SH-SY5Y (cell line): ENCODE data around the gene CHRNB2.

Experiments
- GATA2 ChIP-seq: IDR thresholded peaks from 2 replicates; pipeline ENCODE4 v1.6.1; 2011; ENCODE audit warnings: mild to moderate bottlenecking, low read depth, low read length
- GATA3 ChIP-seq: IDR thresholded peaks from 2 replicates; pipeline ENCODE4 v1.6.1; 2011; ENCODE audit warnings: low read depth, mild to moderate bottlenecking, low read length, moderate library complexity

The CHRNB2 gene

DNA sequence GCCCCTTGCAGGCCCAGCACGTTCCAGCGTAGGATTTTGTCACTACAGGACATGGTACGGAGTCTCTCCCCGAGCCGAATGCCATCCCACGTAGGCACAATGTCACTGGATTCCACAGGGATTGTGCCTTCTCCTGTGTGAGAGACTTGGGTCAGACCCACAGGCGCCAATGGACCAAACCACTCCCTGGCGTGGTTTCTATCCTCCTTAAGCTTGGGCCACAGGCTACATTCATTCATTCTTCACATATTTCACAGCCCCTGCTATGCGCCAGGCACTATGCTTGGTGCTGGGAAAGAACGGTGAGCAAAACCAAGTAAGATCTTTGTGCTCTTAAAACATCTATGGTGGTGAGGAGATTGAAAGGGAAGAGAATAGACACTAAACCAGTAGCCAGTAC, 18.7 kb downstream of the CHRNB2 start:
- TF ChIP-seq GATA2 (no peak), GATA3 (no peak)

DNA sequence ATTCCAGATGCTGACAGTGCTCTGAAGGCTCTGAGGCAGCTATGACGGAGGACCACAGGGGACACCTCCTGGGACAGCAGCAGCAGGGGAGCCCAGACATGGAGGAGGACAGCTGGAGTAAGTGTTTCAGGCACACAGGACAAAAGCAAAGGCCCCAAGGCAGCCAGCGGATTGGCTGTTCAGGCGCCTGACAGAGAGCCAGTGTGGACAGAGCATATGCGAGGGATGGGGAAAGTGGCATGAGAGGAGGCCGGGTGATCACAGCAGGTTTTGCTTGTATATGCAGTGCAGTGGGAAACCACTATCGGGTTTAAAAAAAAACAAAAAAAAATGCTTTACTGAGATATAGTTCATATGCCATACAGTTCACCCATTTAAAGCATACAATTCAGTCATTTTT, 19.1 kb downstream of the CHRNB2 start:
- no peak for TF ChIP-seq GATA3
- TF ChIP-seq GATA2 = no peak

DNA sequence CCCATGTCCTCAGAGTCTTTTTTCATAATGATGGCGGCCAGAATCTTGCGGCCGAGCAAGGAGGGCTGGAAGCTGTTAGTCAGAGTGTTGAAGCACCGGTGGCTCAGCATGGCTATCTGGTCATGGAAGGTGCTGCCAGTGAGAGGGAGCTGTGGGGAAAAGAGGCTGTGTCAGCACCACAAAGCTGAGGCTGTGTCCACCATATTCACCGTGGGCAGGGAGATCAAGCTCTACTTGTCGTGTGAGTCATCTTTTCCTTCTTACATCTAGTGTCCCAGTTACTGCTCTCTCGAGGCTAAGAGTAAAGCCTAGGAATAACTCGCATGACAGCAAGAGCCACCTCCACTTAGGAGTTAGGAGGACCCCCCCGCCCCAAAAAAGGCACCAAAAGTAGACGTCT, 22.2 kb downstream of the CHRNB2 start:
- no peak for TF ChIP-seq GATA2
- no peak for TF ChIP-seq GATA3

DNA sequence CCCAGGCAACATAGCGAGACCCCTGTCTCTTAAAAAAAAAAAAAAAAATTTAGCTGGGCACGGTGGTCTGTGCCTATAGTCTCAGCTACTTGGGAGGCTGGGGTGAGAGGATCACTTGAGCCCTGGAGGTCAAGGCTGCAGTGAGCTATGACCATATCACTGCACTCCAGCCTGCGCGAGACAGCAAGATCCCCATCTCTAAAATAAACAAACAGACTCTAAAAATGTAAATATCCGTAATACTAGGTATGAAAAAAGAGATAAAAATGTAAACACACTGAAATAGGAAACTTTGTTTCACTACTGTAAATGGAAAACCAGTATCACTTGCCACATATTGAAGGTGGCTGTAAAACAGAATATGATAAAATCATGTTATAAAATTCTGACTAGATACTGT, 23.2 kb downstream of the CHRNB2 start:
- TF ChIP-seq GATA2 = no peak
- no peak for TF ChIP-seq GATA3

DNA sequence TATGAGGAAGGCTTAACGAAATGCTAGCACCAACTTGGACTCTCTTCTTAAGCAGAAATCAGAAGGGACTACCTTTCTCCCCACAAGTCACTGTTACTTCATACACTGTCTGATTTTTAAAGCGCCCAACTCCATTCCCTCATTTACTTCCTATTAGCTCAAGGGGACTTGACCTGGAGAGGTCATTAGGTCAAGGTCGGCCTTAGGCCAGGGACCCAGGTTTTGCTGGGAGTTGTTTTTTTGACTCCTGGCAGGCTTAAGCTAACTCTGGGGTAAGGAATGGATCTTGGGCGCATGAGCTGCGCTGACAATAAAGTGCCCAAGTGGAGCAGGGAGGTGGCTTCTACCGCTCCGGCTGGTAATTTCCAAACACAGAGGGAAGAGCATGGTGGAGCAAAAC, 23.6 kb downstream of the CHRNB2 start:
- TF ChIP-seq GATA2 = no peak
- no peak for TF ChIP-seq GATA3

DNA sequence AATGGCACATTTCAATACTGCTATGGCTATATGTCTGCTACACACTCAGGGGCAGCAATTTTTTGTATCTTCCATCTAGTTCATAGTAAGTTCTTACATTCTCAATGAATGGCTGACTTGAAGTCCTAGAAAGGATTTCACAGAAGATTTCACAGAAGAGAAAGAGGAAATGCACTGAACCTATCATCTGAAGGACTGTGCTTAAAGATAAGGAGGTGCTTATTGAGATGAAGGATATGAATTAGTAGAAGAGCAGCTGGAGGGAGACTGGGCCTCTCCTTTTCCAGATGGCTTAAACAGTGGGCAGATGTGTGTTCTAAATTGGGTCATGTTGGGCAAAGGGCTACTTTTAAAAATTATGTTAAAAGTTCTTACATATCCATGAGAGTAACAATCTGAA, 25.8 kb downstream of the CHRNB2 start:
- TF ChIP-seq GATA3 (no peak), GATA2 (no peak)

DNA sequence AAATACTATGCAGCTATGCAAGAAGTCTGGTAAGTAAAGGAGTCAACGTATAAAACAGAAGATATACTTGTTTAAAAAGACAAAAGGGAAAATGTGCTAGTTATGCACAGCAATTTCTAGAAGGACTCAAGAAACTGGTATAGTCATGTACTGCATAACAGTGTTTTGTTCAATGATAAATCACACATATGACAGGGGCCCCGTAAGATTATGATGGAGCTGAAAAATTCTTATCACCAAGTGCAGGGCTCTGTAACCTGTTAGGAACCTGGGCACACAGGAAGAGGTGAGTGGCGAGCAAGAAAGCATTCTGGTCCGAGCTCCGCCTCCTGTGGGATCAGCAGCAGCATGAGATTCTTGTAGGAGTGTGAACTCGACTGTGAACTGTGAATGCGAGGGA, 27.2 kb downstream of the CHRNB2 start:
- TF ChIP-seq GATA3 (no peak), GATA2 (no peak)

DNA sequence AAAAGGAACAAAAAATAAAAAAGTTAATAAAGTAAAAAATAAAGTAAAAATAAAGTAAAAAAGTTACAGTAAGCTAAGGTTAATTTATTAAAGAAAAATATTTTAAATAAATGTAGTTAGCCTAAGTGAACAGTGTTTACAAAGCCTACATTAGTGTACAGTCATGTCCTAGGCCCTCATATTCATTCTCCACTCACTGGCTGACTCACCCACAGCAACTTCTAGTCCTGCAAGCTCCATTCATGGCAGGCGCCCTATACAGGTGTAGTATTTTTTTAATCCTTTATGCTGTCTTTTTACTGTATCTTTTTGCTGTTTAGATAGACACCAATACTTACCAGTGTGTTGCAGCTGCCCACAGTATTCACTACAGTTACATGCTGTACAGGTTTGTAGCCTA, 28.0 kb downstream of the CHRNB2 start:
- no peak for TF ChIP-seq GATA2
- no peak for TF ChIP-seq GATA3

DNA sequence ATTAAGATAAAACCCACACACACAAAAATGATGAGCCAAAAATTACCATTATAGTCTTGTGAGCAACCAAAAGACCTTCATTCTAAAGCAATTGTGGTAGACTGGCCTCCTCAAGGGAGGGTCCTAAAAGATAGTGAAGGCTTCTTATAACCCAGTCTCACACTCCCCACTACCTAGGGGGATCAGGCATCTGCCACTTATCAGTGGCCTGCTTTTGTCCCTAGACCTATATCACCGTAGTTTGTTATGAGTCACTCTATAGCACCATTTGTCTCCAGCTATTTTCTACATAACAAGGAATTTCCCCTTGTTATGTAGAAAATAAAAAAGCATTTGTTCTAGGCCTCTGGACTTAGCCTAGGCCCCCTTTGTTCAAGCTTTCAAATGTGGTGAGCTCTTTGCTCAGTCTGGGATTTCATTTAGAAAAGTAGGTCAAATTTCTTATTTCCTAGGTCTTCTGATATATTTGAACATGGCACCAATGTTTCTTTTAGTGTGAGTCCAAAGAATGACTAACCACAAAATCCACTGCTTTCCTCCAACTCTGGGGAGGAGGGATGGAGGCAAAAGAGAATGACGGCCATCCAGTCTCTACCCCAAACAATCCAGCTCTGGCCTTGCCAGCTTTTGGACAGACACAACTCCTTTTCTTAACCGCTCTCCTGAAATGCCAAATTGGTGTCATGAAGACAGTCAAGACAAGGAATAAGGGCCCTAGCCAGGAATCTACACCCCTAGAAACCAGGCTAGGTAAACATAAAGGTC, 31.5 kb downstream of the CHRNB2 start:
- no peak for TF ChIP-seq GATA3
- no peak for TF ChIP-seq GATA2

DNA sequence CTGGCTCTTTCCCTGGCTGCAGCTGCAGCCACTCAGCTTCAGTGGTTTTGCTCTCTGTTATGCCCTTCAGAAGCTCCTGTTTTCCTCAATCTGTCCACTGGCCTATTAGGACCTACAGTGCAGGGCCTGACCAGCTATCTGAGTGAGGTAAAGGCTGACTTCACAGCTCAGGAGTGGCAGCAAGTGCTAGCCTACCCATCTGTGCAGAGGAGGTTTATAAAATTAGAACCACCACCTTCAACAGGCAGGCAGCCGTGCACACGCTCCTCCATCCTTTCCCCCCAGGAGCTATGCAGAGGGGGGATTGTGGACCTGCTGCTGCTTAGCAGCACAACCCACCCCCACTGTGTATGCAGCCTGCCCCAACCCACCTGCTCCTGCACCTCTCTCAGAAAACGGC, 32.1 kb downstream of the CHRNB2 start:
- no peak for TF ChIP-seq GATA2
- no peak for TF ChIP-seq GATA3

DNA sequence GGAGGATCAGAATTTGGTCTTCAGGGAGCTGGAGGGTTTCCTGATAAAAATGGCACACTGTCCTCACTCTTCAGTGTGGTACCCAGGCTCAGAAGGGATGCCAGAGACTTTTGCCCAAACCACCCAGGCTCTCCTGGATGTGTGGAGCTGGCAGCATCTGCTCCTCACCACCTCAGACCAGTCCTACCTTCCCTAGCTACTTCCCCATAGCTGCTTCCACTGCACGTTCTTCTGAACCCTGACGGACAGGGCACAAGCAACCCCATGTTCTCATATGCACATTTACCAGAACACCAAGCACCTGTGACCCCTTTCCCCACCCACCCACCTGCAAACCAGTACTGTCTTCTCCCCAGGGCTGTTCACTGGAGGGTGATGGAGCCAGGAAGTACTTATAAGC, 35.7 kb downstream of the CHRNB2 start:
- TF ChIP-seq GATA2 (no peak), GATA3 (no peak)

DNA sequence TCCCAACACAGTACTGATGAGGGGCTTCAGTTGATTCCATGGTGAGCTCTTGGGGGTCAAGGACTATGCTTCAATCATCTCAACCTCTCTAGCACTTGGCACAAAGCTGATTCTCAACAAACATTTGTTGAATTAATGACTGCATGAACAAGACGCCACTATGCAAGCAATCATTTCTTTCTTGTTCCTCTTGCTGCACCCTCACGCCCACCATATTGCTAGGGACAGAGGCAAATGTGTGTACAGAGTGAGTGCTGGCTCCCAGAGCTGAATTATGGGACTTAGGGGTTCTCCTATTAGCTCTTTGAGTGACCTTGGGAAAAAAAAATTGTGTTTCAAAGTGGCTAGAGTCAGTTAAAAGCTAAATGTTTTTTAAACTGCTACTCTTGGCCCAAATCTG, 38.0 kb downstream of the CHRNB2 start:
- TF ChIP-seq GATA3 = no peak

DNA sequence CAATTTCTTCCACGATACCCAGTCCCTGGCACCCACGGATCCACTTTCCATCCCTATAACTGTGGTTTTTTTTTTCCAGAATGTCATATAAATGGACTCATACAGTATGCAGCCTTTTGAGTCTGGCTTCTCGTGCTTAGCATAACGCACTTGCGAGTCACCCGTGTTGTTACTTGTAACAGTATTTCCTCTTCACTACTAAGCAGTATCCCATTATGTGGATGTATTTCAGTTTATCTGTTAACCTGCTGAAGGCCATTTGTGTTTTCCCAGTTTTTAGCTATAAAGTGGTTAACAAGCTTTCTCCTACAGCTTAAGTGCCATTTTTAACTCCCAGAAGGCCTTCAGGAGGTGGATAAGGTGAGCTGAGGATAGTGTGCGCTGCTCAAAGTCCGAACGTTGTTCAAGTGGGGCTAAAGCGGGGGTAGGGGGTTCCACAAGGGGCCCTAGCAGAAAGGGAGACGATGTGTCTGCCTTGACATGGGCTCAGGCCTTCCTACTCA, 39.6 kb downstream of the CHRNB2 start:
- TF ChIP-seq GATA3 (no peak), GATA2 (no peak)

DNA sequence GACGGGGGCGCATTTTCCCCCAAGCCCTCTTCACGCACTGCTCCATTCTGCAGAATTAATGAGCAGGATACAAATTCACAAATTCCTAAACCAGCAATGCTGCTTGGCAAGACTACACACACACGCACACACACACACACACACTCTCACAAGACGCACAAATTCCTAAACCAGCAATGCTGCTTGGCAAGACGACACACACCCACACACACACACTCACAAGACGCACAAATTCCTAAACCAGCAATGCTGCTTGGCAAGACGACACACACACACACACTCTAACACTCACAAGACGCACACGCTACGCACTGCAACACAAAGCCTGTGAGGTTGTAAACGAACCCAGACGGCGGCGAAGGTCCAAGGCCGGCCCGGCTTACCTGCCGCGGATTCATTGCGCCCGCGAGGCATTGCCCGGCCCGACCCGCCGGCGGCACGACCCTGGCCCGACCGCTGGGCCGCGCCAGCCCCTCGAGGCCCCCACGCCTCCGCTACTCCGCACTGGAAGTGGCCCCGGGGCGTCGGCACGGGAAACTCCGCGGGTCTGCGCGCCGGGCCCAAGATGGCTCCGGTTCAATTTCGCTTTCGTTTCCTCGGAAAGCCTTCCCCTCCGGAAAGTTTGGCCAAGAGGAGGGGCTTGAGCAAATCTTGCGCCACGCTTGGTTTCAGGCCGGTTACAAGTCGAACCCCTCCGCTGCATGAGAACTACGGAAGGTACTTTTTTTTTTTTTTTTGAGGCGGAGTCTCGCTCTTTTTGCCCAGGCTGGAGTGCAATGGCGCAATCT, 40.2 kb downstream of the CHRNB2 start, which contains the start of gene ADAR:
Gene ADAR (minus strand): TSS at position 578 of the 788 bp plus-strand sequence. CDS start 180 bp downstream, at position 398.
- TF ChIP-seq GATA2 (no peak), GATA3 (no peak)
